H1 (cell line): ENCODE results near the gene PHETA1.
"Not testable (repeated sequence)": the region's sequence is repeated elsewhere in the genome, so short reads cannot be mapped to it uniquely, and the experiment has no call there.

ENCODE experiments used
- EP300 ChIP-seq, 2 experiments: IDR thresholded peaks; 1 replicate in 1 of 2; 2 replicates in 1 of 2; pipeline ENCODE4 v1.6.1; 2011 to 2012; ENCODE audit warnings: low read depth in 2 of 2, low read length in 2 of 2, mild to moderate bottlenecking in 2 of 2, borderline replicate concordance in 1 of 2, inconsistent platforms in 1 of 2, moderate library complexity in 1 of 2
- MAFK ChIP-seq: IDR thresholded peaks from 2 replicates; pipeline ENCODE4 v1.6.1; 2012; ENCODE audit warnings: low read depth, mild to moderate bottlenecking, improper control_type of control experiment, low read length
- POLR2A ChIP-seq, 2 experiments: IDR thresholded peaks; 1 replicate in 1 of 2; 2 replicates in 1 of 2; pipeline ENCODE4 v1.6.1; 2011; ENCODE audit warnings: low read depth in 2 of 2, low read length in 2 of 2, mild to moderate bottlenecking in 2 of 2; ENCODE audit errors: control extremely low read depth in 1 of 2
- TCF12 ChIP-seq: IDR thresholded peaks from 2 replicates; pipeline ENCODE4 v1.6.1; 2011; ENCODE audit warnings: low read depth, mild to moderate bottlenecking, low read length
- TF ChIP-seq, protein P1 (sequence below), 3 experiments: IDR thresholded peaks; 1 replicate in 2 of 3; 2 replicates in 1 of 3; pipeline versions ENCODE4 v1.5.1 to v1.6.1; 2011; ENCODE audit warnings: low read length in 3 of 3, mild to moderate bottlenecking in 3 of 3, inconsistent platforms in 2 of 3, low read depth in 1 of 3, moderate library complexity in 1 of 3; ENCODE audit not compliant: insufficient read depth in 1 of 3; ENCODE audit errors: control extremely low read depth in 1 of 3
- TF ChIP-seq, protein P2 (sequence below): IDR thresholded peaks from 2 replicates; pipeline ENCODE4 v1.6.1; 2012; ENCODE audit warnings: inconsistent platforms

DNA sequence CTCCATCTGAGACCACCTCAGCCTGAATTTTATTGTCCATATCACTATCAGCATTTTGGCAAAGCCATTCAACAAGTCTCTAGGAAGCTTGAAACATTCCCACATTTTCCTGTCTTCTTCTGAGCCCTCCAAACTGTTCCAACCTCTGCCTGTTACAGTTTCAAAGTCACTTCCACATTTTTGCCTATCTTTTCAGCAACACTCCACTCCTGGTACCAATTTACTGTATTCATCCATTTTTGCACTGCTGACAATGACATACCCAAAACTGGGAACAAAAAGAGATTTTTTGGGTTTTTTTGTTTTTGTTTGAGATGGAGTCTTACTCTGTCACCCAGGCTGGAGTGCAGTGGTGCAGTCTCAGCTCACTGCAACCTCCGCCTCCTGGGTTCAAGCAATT, 4.3 kb upstream of the PHETA1 start:
- TF ChIP-seq, protein P1, sequence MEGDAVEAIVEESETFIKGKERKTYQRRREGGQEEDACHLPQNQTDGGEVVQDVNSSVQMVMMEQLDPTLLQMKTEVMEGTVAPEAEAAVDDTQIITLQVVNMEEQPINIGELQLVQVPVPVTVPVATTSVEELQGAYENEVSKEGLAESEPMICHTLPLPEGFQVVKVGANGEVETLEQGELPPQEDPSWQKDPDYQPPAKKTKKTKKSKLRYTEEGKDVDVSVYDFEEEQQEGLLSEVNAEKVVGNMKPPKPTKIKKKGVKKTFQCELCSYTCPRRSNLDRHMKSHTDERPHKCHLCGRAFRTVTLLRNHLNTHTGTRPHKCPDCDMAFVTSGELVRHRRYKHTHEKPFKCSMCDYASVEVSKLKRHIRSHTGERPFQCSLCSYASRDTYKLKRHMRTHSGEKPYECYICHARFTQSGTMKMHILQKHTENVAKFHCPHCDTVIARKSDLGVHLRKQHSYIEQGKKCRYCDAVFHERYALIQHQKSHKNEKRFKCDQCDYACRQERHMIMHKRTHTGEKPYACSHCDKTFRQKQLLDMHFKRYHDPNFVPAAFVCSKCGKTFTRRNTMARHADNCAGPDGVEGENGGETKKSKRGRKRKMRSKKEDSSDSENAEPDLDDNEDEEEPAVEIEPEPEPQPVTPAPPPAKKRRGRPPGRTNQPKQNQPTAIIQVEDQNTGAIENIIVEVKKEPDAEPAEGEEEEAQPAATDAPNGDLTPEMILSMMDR (IDR thresholded peaks at IDR 0.05; ENCODE audit: control extremely low read depth in 1 of 3, insufficient read depth in 1 of 3, low read depth in 1 of 3, low read length in 3 of 3): not testable (repeated sequence)
- TF ChIP-seq MAFK; EP300 (IDR thresholded peaks at IDR 0.05; ENCODE audit: borderline replicate concordance in 1 of 2, low read depth in 2 of 2, low read length in 2 of 2); TCF12; POLR2A (IDR thresholded peaks at IDR 0.05; ENCODE audit: control extremely low read depth in 1 of 2, low read depth in 2 of 2, low read length in 2 of 2): not testable (repeated sequence)
- TF ChIP-seq, protein P2, sequence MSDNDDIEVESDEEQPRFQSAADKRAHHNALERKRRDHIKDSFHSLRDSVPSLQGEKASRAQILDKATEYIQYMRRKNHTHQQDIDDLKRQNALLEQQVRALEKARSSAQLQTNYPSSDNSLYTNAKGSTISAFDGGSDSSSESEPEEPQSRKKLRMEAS: not testable (repeated sequence)
